ENCODE data around the gene CPE. TPM values are rescaled to one million over a fixed set of nuclear protein-coding genes. Genes with fewer than 3 reads are reported as not detected.

Gene CPE
- total and polyA plus RNA-seq, 2 donors (not counting 3 experiments of a cell fraction or from before 2014, with no cell fraction given): 2.7 to 9.2 TPM

- ChIA-PET POLR2A (interaction anchor here (0.6 kb wide), 1 partner anchor 22 kb away, joined by 3 read pairs; no protein-coding TSS in a partner anchor), CTCF (interaction anchor here (1.2 to 2.2 kb wide), 3 partner anchors 9 to 19 kb away, joined by 3 to 9 read pairs (median 3); no protein-coding TSS in a partner anchor)
- no peak overlapping the region for H3K27ac ChIP-seq (ENCODE audit: insufficient read depth, low read depth, low read length)
These were observed 14.2 kb upstream of the CPE start for GRCh38 chr4:165364452-165365080.

More at GRCh38 chr4:165364452-165365080, 14.2 kb upstream of the CPE start:
- no peak overlapping the region for H3K4me3 ChIP-seq (replicated peaks in 1 of 3; ENCODE audit: insufficient read depth in 1 of 3, low read depth in 1 of 3, low read length in 3 of 3)
- H3K9me1 ChIP-seq (replicated peaks; ENCODE audit: control insufficient read depth, extremely low read depth, insufficient read depth, low read length): no peaks in the 10 kb centered on the region
- no TSS peak for BruUV-seq (replicated peaks)
- H3K9me3 ChIP-seq (replicated peaks; ENCODE audit: control insufficient read depth, insufficient read depth, low read length): no peaks in the 10 kb centered on the region
- peaks cover 0 to 10% of the 10 kb centered on the region in 2 experiments for H3K27me3 ChIP-seq (ENCODE audit: control insufficient read depth in 2 of 2, insufficient read depth in 2 of 2, low read length in 2 of 2)
- H2AFZ ChIP-seq (ENCODE audit: low read depth, low read length): no peak overlapping the region
- TF ChIP-seq MAX (IDR thresholded peaks at IDR 0.05; ENCODE audit: insufficient read depth, insufficient read length) (no peak), JUN (IDR thresholded peaks at IDR 0.05; ENCODE audit: borderline replicate concordance, insufficient read depth, insufficient read length, low read depth) (no peak), FOS (IDR thresholded peaks at IDR 0.05; ENCODE audit: borderline replicate concordance, insufficient read depth, low read length) (no peak), POLR2A (IDR thresholded peaks at IDR 0.05; ENCODE audit: low read depth, low read length) (no peak), GATA2 (IDR thresholded peaks at IDR 0.05; ENCODE audit: insufficient read depth, insufficient read length, low read depth, low read length) (no peak), POLR2AphosphoS5 (IDR thresholded peaks at IDR 0.05; ENCODE audit: insufficient read depth, low read depth, low read length) (no peak), EZH2 (IDR thresholded peaks at IDR 0.05; ENCODE audit: borderline replicate concordance, low read depth, low read length, severe bottlenecking) (no peak), MYC (IDR thresholded peaks at IDR 0.05; ENCODE audit: low read depth, low read length) (no peak)
- TF ChIP-seq, protein P1, sequence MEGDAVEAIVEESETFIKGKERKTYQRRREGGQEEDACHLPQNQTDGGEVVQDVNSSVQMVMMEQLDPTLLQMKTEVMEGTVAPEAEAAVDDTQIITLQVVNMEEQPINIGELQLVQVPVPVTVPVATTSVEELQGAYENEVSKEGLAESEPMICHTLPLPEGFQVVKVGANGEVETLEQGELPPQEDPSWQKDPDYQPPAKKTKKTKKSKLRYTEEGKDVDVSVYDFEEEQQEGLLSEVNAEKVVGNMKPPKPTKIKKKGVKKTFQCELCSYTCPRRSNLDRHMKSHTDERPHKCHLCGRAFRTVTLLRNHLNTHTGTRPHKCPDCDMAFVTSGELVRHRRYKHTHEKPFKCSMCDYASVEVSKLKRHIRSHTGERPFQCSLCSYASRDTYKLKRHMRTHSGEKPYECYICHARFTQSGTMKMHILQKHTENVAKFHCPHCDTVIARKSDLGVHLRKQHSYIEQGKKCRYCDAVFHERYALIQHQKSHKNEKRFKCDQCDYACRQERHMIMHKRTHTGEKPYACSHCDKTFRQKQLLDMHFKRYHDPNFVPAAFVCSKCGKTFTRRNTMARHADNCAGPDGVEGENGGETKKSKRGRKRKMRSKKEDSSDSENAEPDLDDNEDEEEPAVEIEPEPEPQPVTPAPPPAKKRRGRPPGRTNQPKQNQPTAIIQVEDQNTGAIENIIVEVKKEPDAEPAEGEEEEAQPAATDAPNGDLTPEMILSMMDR (IDR thresholded peaks at IDR 0.05; ENCODE audit: extremely low read depth in 1 of 2, insufficient read depth in 1 of 2, low read depth in 1 of 2, low read length in 2 of 2): no peak
- DNase-seq (ENCODE audit: low read depth, low spot score) (no peak), FAIRE-seq (no peak)
- H3K79me2 ChIP-seq (ENCODE audit: control insufficient read depth, insufficient read depth, low read length): no peaks in the 10 kb centered on the region
- dilution Hi-C loops (cut with MboI; ENCODE audit: extremely low pct_ligation_motif_present, low sequenced_read_pairs): no loop called here
- no peak overlapping the region for H3K4me2 ChIP-seq (ENCODE audit: insufficient read depth, low read length)
- intact Hi-C loops (cut with micrococcal nuclease): no loop called here
- no peak overlapping the region for H3K9ac ChIP-seq (replicated peaks; ENCODE audit: extremely low read depth, insufficient read depth, low read length)
- no peaks in the 10 kb centered on the region for H4K20me1 ChIP-seq (replicated peaks; ENCODE audit: control insufficient read depth, extremely low read depth, insufficient read depth, low read length)
- no peaks in the 10 kb centered on the region for H3K4me1 ChIP-seq (ENCODE audit: control insufficient read depth, extremely low read depth, insufficient read depth, low read length)
- H3K36me3 ChIP-seq (ENCODE audit: control insufficient read depth in 2 of 2, extremely low read depth in 1 of 2, insufficient read depth in 2 of 2, low read length in 2 of 2): no peaks in the 10 kb centered on the region

All from endothelial cell of umbilical vein (primary cell).